HL-60/S4 treated with retinoic acid at 250 ng/mL for 4 days and 3 days (cell line): ENCODE data around the gene ZNF654.
"Not testable (repeated sequence)": the region's sequence is repeated elsewhere in the genome, so short reads cannot be mapped to it uniquely, and the experiment has no call there.

ENCODE experiments used
- in situ Hi-C: fragments of 300-500 bp; cut with MboI; formaldehyde crosslinking; loops from 2 replicates; pipeline ENCODE4 v1.7.0; 2022; ENCODE audit warnings: low sequenced_read_pairs

ZNF654 gene

GRCh38 chr3:88133711-88134263 lies 74.7 kb downstream of the ZNF654 start:
- in situ Hi-C loops: no loop called here

- in situ Hi-C loops: no loop called here
These were observed 78.8 kb downstream of the ZNF654 start for GRCh38 chr3:88137836-88138235.

- in situ Hi-C loops: no loop called here
These were observed 82.5 kb downstream of the ZNF654 start for GRCh38 chr3:88141458-88142083.

GRCh38 chr3:88142094-88142624 lies 83.1 kb downstream of the ZNF654 start:
- in situ Hi-C loops: no loop called here

GRCh38 chr3:88147261-88147660 lies 88.2 kb downstream of the ZNF654 start:
- in situ Hi-C loops: no loop called here

- in situ Hi-C loops: no loop called here
These were observed 89.6 kb downstream of the ZNF654 start for GRCh38 chr3:88148651-88149050.

- in situ Hi-C loops: no loop called here
These were observed 90.0 kb downstream of the ZNF654 start for GRCh38 chr3:88149101-88149508.

GRCh38 chr3:88149509-88150362 lies 90.7 kb downstream of the ZNF654 start, which contains the start of gene C3orf38:
C3orf38 (plus strand) TSS chr3:88149959; CDS start chr3:88150053, 94 bp downstream.
- in situ Hi-C loops: no loop called here

- in situ Hi-C loops: no loop called here
These were observed 91.3 kb downstream of the ZNF654 start for GRCh38 chr3:88150371-88150770.

GRCh38 chr3:88150806-88151205 lies 91.8 kb downstream of the ZNF654 start:
- in situ Hi-C loops: no loop called here

GRCh38 chr3:88151358-88151757 lies 92.3 kb downstream of the ZNF654 start:
- in situ Hi-C loops: no loop called here

- in situ Hi-C loops: no loop called here
These were observed 93.8 kb downstream of the ZNF654 start for GRCh38 chr3:88152841-88153240.

GRCh38 chr3:88166419-88166971 lies 107.4 kb downstream of the ZNF654 start:
- in situ Hi-C loops: no loop called here

- in situ Hi-C loops: no loop called here
These were observed 108.1 kb downstream of the ZNF654 start for GRCh38 chr3:88167173-88167572.

- in situ Hi-C loops: no loop called here
These were observed 108.6 kb downstream of the ZNF654 start for GRCh38 chr3:88167704-88168103.

GRCh38 chr3:88168171-88168570 lies 109.1 kb downstream of the ZNF654 start:
- in situ Hi-C loops: no loop called here

- in situ Hi-C loops: no loop called here
These were observed 121.4 kb downstream of the ZNF654 start for GRCh38 chr3:88180398-88180999.

GRCh38 chr3:88182165-88182918 lies 123.3 kb downstream of the ZNF654 start:
- in situ Hi-C loops: not testable (repeated sequence)

- in situ Hi-C loops: no loop called here
These were observed 129.4 kb downstream of the ZNF654 start for GRCh38 chr3:88188436-88188835.

- in situ Hi-C loops: no loop called here
These were observed 130.3 kb downstream of the ZNF654 start for GRCh38 chr3:88189361-88189810.
